Measurements from ENCODE around the gene HOXD1.

The HOXD1 gene

GRCh38 chr2:176173567-176174381 is 14.7 kb upstream of the HOXD1 start:
- no peak for DNase-seq
- TF ChIP-seq CTCF (IDR thresholded peaks at IDR 0.05; ENCODE audit: low read depth, low read length), result no peak
- H3K9me3 ChIP-seq (ENCODE audit: severe bottlenecking), result peaks cover 18% of the 10 kb centered on the region
- H3K27ac ChIP-seq, result no peak overlapping the region
- H3K4me3 ChIP-seq (ENCODE audit: low read depth, low read length), result no peak overlapping the region
- peaks cover 80% of the 10 kb centered on the region for H3K27me3 ChIP-seq (ENCODE audit: insufficient read depth, low read depth, severe bottlenecking)
- H3K36me3 ChIP-seq, result no peaks in the 10 kb centered on the region

GRCh38 chr2:176174382-176174823 is 14.1 kb upstream of the HOXD1 start:
- Histone ChIP-seq H3K4me3 (ENCODE audit: low read depth, low read length) (no peak overlapping the region), H3K27me3 (ENCODE audit: insufficient read depth, low read depth, severe bottlenecking) (peaks cover 80% of the 10 kb centered on the region), H3K36me3 (no peaks in the 10 kb centered on the region), H3K27ac (no peak overlapping the region), H3K9me3 (ENCODE audit: severe bottlenecking) (peaks cover 18% of the 10 kb centered on the region)
- TF ChIP-seq CTCF (IDR thresholded peaks at IDR 0.05; ENCODE audit: low read depth, low read length), result peak; percentile 11; the same call in 1 of the 2 replicates
- peak; percentile 62 for DNase-seq

GRCh38 chr2:176174824-176175708 is 13.4 kb upstream of the HOXD1 start:
- Histone ChIP-seq H3K27me3 (ENCODE audit: insufficient read depth, low read depth, severe bottlenecking) (peaks cover 80% of the 10 kb centered on the region), H3K9me3 (ENCODE audit: severe bottlenecking) (peaks cover 18% of the 10 kb centered on the region), H3K4me3 (ENCODE audit: low read depth, low read length) (no peak overlapping the region), H3K27ac (no peak overlapping the region), H3K36me3 (no peaks in the 10 kb centered on the region)
- no peak for DNase-seq
- TF ChIP-seq CTCF (IDR thresholded peaks at IDR 0.05; ENCODE audit: low read depth, low read length), result no peak

- H3K27ac ChIP-seq, result no peak overlapping the region
- H3K4me3 ChIP-seq (ENCODE audit: low read depth, low read length), result no peak overlapping the region
- H3K9me3 ChIP-seq (ENCODE audit: severe bottlenecking), result peaks cover 18% of the 10 kb centered on the region
- no peak for DNase-seq
- peaks cover 80% of the 10 kb centered on the region for H3K27me3 ChIP-seq (ENCODE audit: insufficient read depth, low read depth, severe bottlenecking)
- no peak for TF ChIP-seq CTCF (IDR thresholded peaks at IDR 0.05; ENCODE audit: low read depth, low read length)
- H3K36me3 ChIP-seq, result no peaks in the 10 kb centered on the region
Observed at GRCh38 chr2:176175709-176176607, 12.5 kb upstream of the HOXD1 start.

GRCh38 chr2:176177580-176178037 is 10.9 kb upstream of the HOXD1 start:
- Histone ChIP-seq H3K27me3 (ENCODE audit: insufficient read depth, low read depth, severe bottlenecking) (peaks cover 81% of the 10 kb centered on the region), H3K36me3 (no peaks in the 10 kb centered on the region), H3K4me3 (ENCODE audit: low read depth, low read length) (peak overlapping the region; percentile 40), H3K27ac (peak overlapping the region; percentile 55), H3K9me3 (ENCODE audit: severe bottlenecking) (peaks cover 4% of the 10 kb centered on the region)
- no peak for TF ChIP-seq CTCF (IDR thresholded peaks at IDR 0.05; ENCODE audit: low read depth, low read length)
- DNase-seq, result no peak
